HG02623 (cell line): Measurements from ENCODE around the gene CACNA2D2.

Experiments used
- ATAC-seq: cut with Tn5 transposase; IDR thresholded peaks from one replicate; pipeline ENCODE4 v1.9.1; 2021; ENCODE audit warnings: moderate library complexity; ENCODE audit not compliant: unreplicated experiment

CACNA2D2 gene

GRCh38 chr3:50433954-50434353 is 69.5 kb downstream of the CACNA2D2 start:
- no peak for ATAC-seq

- ATAC-seq, result no peak
Observed at GRCh38 chr3:50430950-50431435, 72.4 kb downstream of the CACNA2D2 start.

GRCh38 chr3:50430191-50430590 is 73.2 kb downstream of the CACNA2D2 start:
- no peak for ATAC-seq

GRCh38 chr3:50428007-50428633 is 75.3 kb downstream of the CACNA2D2 start:
- no peak for ATAC-seq

- no peak for ATAC-seq
Observed at GRCh38 chr3:50427217-50427616, 76.2 kb downstream of the CACNA2D2 start.

- no peak for ATAC-seq
Observed at GRCh38 chr3:50425911-50426310, 77.5 kb downstream of the CACNA2D2 start.

- no peak for ATAC-seq
Observed at GRCh38 chr3:50423543-50423942, 79.9 kb downstream of the CACNA2D2 start.

GRCh38 chr3:50422153-50422552 is 81.3 kb downstream of the CACNA2D2 start:
- no peak for ATAC-seq

- ATAC-seq, result no peak
Observed at GRCh38 chr3:50419595-50420370, 83.7 kb downstream of the CACNA2D2 start.

GRCh38 chr3:50418850-50419249 is 84.6 kb downstream of the CACNA2D2 start:
- no peak for ATAC-seq

GRCh38 chr3:50417637-50418033 is 85.8 kb downstream of the CACNA2D2 start:
- no peak for ATAC-seq

- ATAC-seq, result no peak
Observed at GRCh38 chr3:50416736-50417636, 86.4 kb downstream of the CACNA2D2 start.

- ATAC-seq, result no peak
Observed at GRCh38 chr3:50415816-50416215, 87.6 kb downstream of the CACNA2D2 start.

GRCh38 chr3:50415061-50415460 is 88.4 kb downstream of the CACNA2D2 start:
- no peak for ATAC-seq

GRCh38 chr3:50414616-50415015 is 88.8 kb downstream of the CACNA2D2 start:
- no peak for ATAC-seq

- ATAC-seq, result no peak
Observed at GRCh38 chr3:50412231-50412754, 91.1 kb downstream of the CACNA2D2 start.

GRCh38 chr3:50411229-50411628 is 92.2 kb downstream of the CACNA2D2 start:
- no peak for ATAC-seq

- no peak for ATAC-seq
Observed at GRCh38 chr3:50410608-50411139, 92.8 kb downstream of the CACNA2D2 start.

- no peak for ATAC-seq
Observed at GRCh38 chr3:50410185-50410584, 93.2 kb downstream of the CACNA2D2 start.

- no peak for ATAC-seq
Observed at GRCh38 chr3:50408443-50408944, 94.9 kb downstream of the CACNA2D2 start.

- no peak for ATAC-seq
Observed at GRCh38 chr3:50406487-50406886, 96.9 kb downstream of the CACNA2D2 start.
